RWPE1 (cell line): Measurements from ENCODE around the gene DDIT4.
A peak's percentile ranks its signal among the peaks of the same experiment; 100 is the strongest.

Source experiments
- CTCF ChIA-PET: fragments of 350-600 bp; sonication (Branson Sonifier 250); formaldehyde crosslinking; extraction: SDS; loops from one replicate; lab custom pipeline; 2021; lab: Yijun Ruan, JAX
- POLR2A ChIA-PET: fragments of 400-600 bp; formaldehyde crosslinking; extraction: SDS; loops from one replicate; lab custom pipeline; 2020; ENCODE audit warnings: antibody characterized with exemption; ENCODE audit not compliant: low non-redundant PET; lab: Yijun Ruan, JAX
- DNase-seq: peaks from one replicate; pipeline ENCODE4 v3.0.0; 2012; ENCODE audit warnings: low spot score
- H3K27ac ChIP-seq: fragments of 450-650 bp; 2 replicates; pipeline ENCODE4 v1.5.1; 2017
- CTCF ChIP-seq: fragments of 450-650 bp; conservative IDR thresholded peaks from 2 replicates; pipeline ENCODE4 v1.5.1; 2017; ENCODE audit warnings: low read depth, mild to moderate bottlenecking

Gene DDIT4

GRCh38 chr10:72253578-72253977, 20.1 kb upstream of the DDIT4 start:
- TF ChIP-seq CTCF, result no peak
- peak overlapping the region; percentile 100 for H3K27ac ChIP-seq
- ChIA-PET POLR2A (interaction anchor here (0.7 kb wide), 2 partner anchors 12 to 58 kb away, joined by 4 to 9 read pairs; no protein-coding TSS in a partner anchor), CTCF (interaction anchor here (0.6 to 1.1 kb wide), 2 partner anchors 84 to 289 kb away, joined by 3 read pairs; no protein-coding TSS in a partner anchor)
- DNase-seq, result no peak

- TF ChIP-seq CTCF, result no peak
- DNase-seq, result peak; percentile 90
- ChIA-PET POLR2A (interaction anchor here (0.7 to 1.0 kb wide), 3 partner anchors 17 to 23 kb away, joined by 3 to 6 read pairs (median 4); partner anchors contain the start of gene DDIT4), CTCF (interaction anchor here (0.6 to 0.7 kb wide), 4 partner anchors 22 to 527 kb away, joined by 3 to 6 read pairs (median 6); no protein-coding TSS in a partner anchor)
- H3K27ac ChIP-seq, result peak overlapping the region; percentile 100
These were observed 18.7 kb upstream of the DDIT4 start for GRCh38 chr10:72254813-72255568.

- ChIA-PET POLR2A (interaction anchor here (0.7 kb wide), 1 partner anchor 22 kb away, joined by 3 read pairs; no protein-coding TSS in a partner anchor), CTCF (interaction anchor here (0.6 to 0.7 kb wide), 5 partner anchors 21 to 743 kb away, joined by 3 to 7 read pairs (median 6); no protein-coding TSS in a partner anchor)
- no peak for TF ChIP-seq CTCF
- DNase-seq, result no peak
- H3K27ac ChIP-seq, result peak overlapping the region; percentile 100
These were observed 17.6 kb upstream of the DDIT4 start for GRCh38 chr10:72255977-72256729.

- POLR2A ChIA-PET, result no interaction called here
- no peak for TF ChIP-seq CTCF
- peak overlapping the region; percentile 100 for H3K27ac ChIP-seq
- CTCF ChIA-PET, result no interaction called here
- no peak for DNase-seq
These were observed 16.5 kb upstream of the DDIT4 start for GRCh38 chr10:72257051-72257892.

- ChIA-PET CTCF (interaction anchor here (0.6 to 0.7 kb wide), 2 partner anchors 11 to 70 kb away, joined by 3 read pairs; no protein-coding TSS in a partner anchor), POLR2A (interaction anchor here (1.2 kb wide), 1 partner anchor 15 kb away, joined by 4 read pairs; the partner anchor contains the start of gene DDIT4)
- H3K27ac ChIP-seq, result peak overlapping the region; percentile 100
- DNase-seq, result no peak
- no peak for TF ChIP-seq CTCF
These were observed 15.1 kb upstream of the DDIT4 start for GRCh38 chr10:72258617-72259016.
